Retinal pigment epithelial cell (primary cell): ENCODE measurements around the gene TRPM8.

Experiments used
- DNase-seq: peaks from one replicate; pipeline ENCODE4 v3.0.0-alpha.2; 2010; ENCODE audit warnings: low read depth
- H3K4me3 ChIP-seq: 2 replicates; pipeline ENCODE4 v1.5.1; 2011; ENCODE audit warnings: mild to moderate bottlenecking, low read length, control low read depth, moderate library complexity
- CTCF ChIP-seq: conservative IDR thresholded peaks from 2 replicates; pipeline ENCODE4 v1.5.1; 2011; ENCODE audit warnings: low read depth, low read length, control low read depth, inconsistent platforms

The TRPM8 gene

GRCh38 chr2:233991196-233991595 lies 74.0 kb downstream of the TRPM8 start:
- H3K4me3 ChIP-seq, result no peak overlapping the region
- DNase-seq, result no peak
- TF ChIP-seq CTCF, result no peak

GRCh38 chr2:233992513-233993217 lies 75.5 kb downstream of the TRPM8 start:
- no peak for DNase-seq
- no peak for TF ChIP-seq CTCF
- no peak overlapping the region for H3K4me3 ChIP-seq

GRCh38 chr2:233993461-233993860 lies 76.3 kb downstream of the TRPM8 start:
- no peak for TF ChIP-seq CTCF
- no peak for DNase-seq
- H3K4me3 ChIP-seq, result no peak overlapping the region

- TF ChIP-seq CTCF, result no peak
- H3K4me3 ChIP-seq, result no peak overlapping the region
- no peak for DNase-seq
Observed at GRCh38 chr2:233994151-233994550, 77.0 kb downstream of the TRPM8 start.

DNA sequence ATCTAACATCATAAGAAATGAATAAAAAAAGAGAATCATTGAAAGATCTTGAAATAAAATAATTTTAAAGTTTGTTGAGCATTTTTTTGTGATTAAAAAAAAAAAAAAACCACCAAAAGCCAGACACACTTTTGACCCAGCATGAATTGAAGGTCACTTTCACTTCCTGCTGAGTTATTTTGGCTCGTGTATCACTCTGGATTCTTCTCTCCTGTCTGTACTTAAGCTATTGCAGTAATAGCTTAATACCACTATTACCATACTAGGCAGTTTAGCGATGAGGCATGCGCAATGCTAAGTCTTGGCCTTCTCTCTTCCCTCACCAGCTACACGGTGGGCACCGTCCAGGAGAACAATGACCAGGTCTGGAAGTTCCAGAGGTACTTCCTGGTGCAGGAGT lies 78.8 kb downstream of the TRPM8 start:
- no peak overlapping the region for H3K4me3 ChIP-seq
- DNase-seq, result no peak
- TF ChIP-seq CTCF, result no peak

- no peak for TF ChIP-seq CTCF
- no peak overlapping the region for H3K4me3 ChIP-seq
- no peak for DNase-seq
Observed at GRCh38 chr2:233996461-233996860, 79.3 kb downstream of the TRPM8 start.

GRCh38 chr2:233997707-233998106 lies 80.5 kb downstream of the TRPM8 start:
- no peak for DNase-seq
- no peak for TF ChIP-seq CTCF
- no peak overlapping the region for H3K4me3 ChIP-seq
